HCT116 (cell line): ENCODE results near the gene C7orf25. TPM values are rescaled to one million over a fixed set of nuclear protein-coding genes. Genes with fewer than 3 reads are reported as not detected.

Source experiments
- ATAC-seq: fragments of 200-7000 bp; cut with Tn5 transposase; 2 replicates; pipeline ENCODE4 v1.9.1; 2020; ENCODE audit warnings: mild to moderate bottlenecking, moderate library complexity
- BruUV-seq: library from RNA; stranded (reverse); fragments of 400-500 nt; replicated peaks from 2 replicates; lab custom pipeline; 2021; lab: Mats Ljungman, UMichigan
- CTCF ChIA-PET: fragments of 300-600 bp; sonication (Branson Sonifier 250); formaldehyde crosslinking; loops from one replicate; lab custom pipeline; 2021; ENCODE audit warnings: antibody characterized with exemption; lab: Charles Lee
- POLR2A ChIA-PET: fragments of 300-600, 350-600 bp; sonication (Branson Sonifier 250); formaldehyde crosslinking; loops from one replicate; lab custom pipeline; 2021; ENCODE audit warnings: antibody characterized with exemption; lab: Charles Lee
- RAD21 ChIA-PET, 2 experiments: fragments of 300-600 bp; sonication (Branson Sonifier 250); formaldehyde crosslinking; loops; one replicate each; lab custom pipeline; 2023; ENCODE audit warnings: low total read pairs in 2 of 2; ENCODE audit not compliant: uncharacterized antibody in 2 of 2, unreplicated experiment in 2 of 2, low non-redundant PET in 1 of 2; lab: Charles Lee
- DNase-seq: peaks from one replicate; pipeline ENCODE4 v3.0.0-alpha.2; 2010; ENCODE audit warnings: low read depth, low spot score
- H2AFZ ChIP-seq: fragments of 200-600 bp; shearing (Covaris generic), sonication (generic); 2 replicates; pipeline ENCODE4 v1.6.1; 2017; ENCODE audit warnings: low read depth, mixed run types, mixed read lengths, antibody characterized with exemption, low read length; ENCODE audit not compliant: poor library complexity, severe bottlenecking
- H3K27ac ChIP-seq: 2 replicates; pipeline ENCODE4 v1.5.1; 2012; ENCODE audit warnings: low read depth, low read length
- H3K27me3 ChIP-seq: fragments of 200-600 bp; sonication (generic); 2 replicates; pipeline ENCODE4 v1.6.1; 2016; ENCODE audit warnings: mixed run types, low read length, mixed read lengths; ENCODE audit not compliant: insufficient read depth
- H3K36me3 ChIP-seq, 2 experiments: fragments of 200-500 bp in 1 of 2; fragments of 200-600 bp in 1 of 2; sonication (Bioruptor generic) in 1 of 2; sonication (generic) in 1 of 2; 2 replicates each; pipeline versions ENCODE4 v1.5.1 to v1.6.1; 2014 to 2016; ENCODE audit warnings: low read length in 2 of 2, inconsistent platforms in 1 of 2, mixed read lengths in 1 of 2, mixed run types in 1 of 2; ENCODE audit not compliant: insufficient read depth in 2 of 2, control insufficient read depth in 1 of 2
- H3K4me1 ChIP-seq, 2 experiments: fragments of 200-600 bp in 1 of 2; sonication (generic) in 1 of 2; 2 replicates each; pipeline versions ENCODE4 v1.5.1 to v1.6.1; 2012 to 2017; ENCODE audit warnings: low read length in 2 of 2, inconsistent platforms in 1 of 2, mild to moderate bottlenecking in 1 of 2, mixed read lengths in 1 of 2, mixed run types in 1 of 2, moderate library complexity in 1 of 2; ENCODE audit not compliant: insufficient read depth in 2 of 2, control insufficient read depth in 1 of 2
- H3K4me2 ChIP-seq: fragments of 200-600 bp; sonication (generic); 2 replicates; pipeline ENCODE4 v1.6.1; 2017; ENCODE audit warnings: mixed run types, low read length, mixed read lengths
- H3K4me3 ChIP-seq, 2 experiments: fragments of 200-600 bp in 1 of 2; sonication (generic) in 1 of 2; replicated peaks in 1 of 2; 2 replicates each; pipeline ENCODE4 v1.5.1; 2011 to 2016; ENCODE audit warnings: low read length in 2 of 2, control low read depth in 1 of 2, low read depth in 1 of 2, mild to moderate bottlenecking in 1 of 2, mixed read lengths in 1 of 2, mixed run types in 1 of 2
- H3K79me2 ChIP-seq: fragments of 200-600 bp; sonication (generic); 2 replicates; pipeline ENCODE4 v1.6.1; 2017; ENCODE audit warnings: mild to moderate bottlenecking, mixed run types, low read length, moderate library complexity, mixed read lengths; ENCODE audit not compliant: insufficient read depth
- H3K9ac ChIP-seq: fragments of 200-600 bp; sonication (generic); 2 replicates; pipeline ENCODE4 v1.6.1; 2016; ENCODE audit warnings: low read length, mixed read lengths
- H3K9me2 ChIP-seq: fragments of 200-600 bp; sonication (generic), shearing (Covaris generic); 2 replicates; pipeline ENCODE4 v1.6.1; 2017; ENCODE audit warnings: mixed run types, mild to moderate bottlenecking, moderate library complexity; ENCODE audit not compliant: insufficient read depth
- H3K9me3 ChIP-seq, 2 experiments: fragments of 200-500 bp in 1 of 2; fragments of 200-600 bp in 1 of 2; sonication (Bioruptor generic) in 1 of 2; sonication (generic) in 1 of 2; 2 replicates each; pipeline ENCODE4 v1.6.1; 2014 to 2017; ENCODE audit warnings: low read length in 2 of 2, mixed read lengths in 2 of 2, inconsistent platforms in 1 of 2, low read depth in 1 of 2, mild to moderate bottlenecking in 1 of 2, mixed run types in 1 of 2, moderate library complexity in 1 of 2; ENCODE audit not compliant: control insufficient read depth in 1 of 2, insufficient read depth in 1 of 2
- H4K20me1 ChIP-seq: fragments of 200-600 bp; sonication (generic), shearing (Covaris generic); 2 replicates; pipeline ENCODE4 v1.6.1; 2017; ENCODE audit warnings: mixed run types, mild to moderate bottlenecking, moderate library complexity; ENCODE audit not compliant: insufficient read depth
- CBX3 ChIP-seq: IDR thresholded peaks from 2 replicates; pipeline ENCODE4 v1.6.1; 2012; ENCODE audit warnings: low read depth
- EGR1 ChIP-seq: IDR thresholded peaks from 2 replicates; pipeline ENCODE4 v1.6.1; 2012; ENCODE audit warnings: low read depth
- ELF1 ChIP-seq: IDR thresholded peaks from 2 replicates; pipeline ENCODE4 v1.6.1; 2012; ENCODE audit warnings: low read depth, borderline replicate concordance
- EZH2 ChIP-seq: fragments of 200-600 bp; sonication (generic); IDR thresholded peaks from 2 replicates; pipeline ENCODE4 v1.6.1; 2017; ENCODE audit warnings: antibody characterized with exemption, mixed run types
- EZH2phosphoT487 ChIP-seq: fragments of 200-600 bp; IDR thresholded peaks from 2 replicates; pipeline ENCODE4 v1.6.1; 2018; ENCODE audit warnings: antibody characterized with exemption, borderline replicate concordance
- FOSL1 ChIP-seq: IDR thresholded peaks from 2 replicates; pipeline ENCODE4 v1.6.1; 2012; ENCODE audit warnings: low read depth
- MAX ChIP-seq: IDR thresholded peaks from 2 replicates; pipeline ENCODE4 v1.6.1; 2012
- POLR2A ChIP-seq: IDR thresholded peaks from 2 replicates; pipeline ENCODE4 v1.7.0; 2011; ENCODE audit warnings: borderline replicate concordance; ENCODE audit not compliant: insufficient read depth, insufficient read length; ENCODE audit errors: extremely low read depth
- POLR2AphosphoS5 ChIP-seq: IDR thresholded peaks from 2 replicates; pipeline ENCODE4 v1.6.1; 2011; ENCODE audit warnings: mild to moderate bottlenecking, low read depth, low read length, moderate library complexity
- RAD21 ChIP-seq: IDR thresholded peaks from 2 replicates; pipeline ENCODE4 v1.6.1; 2012; ENCODE audit warnings: low read depth, mild to moderate bottlenecking
- SIN3A ChIP-seq: IDR thresholded peaks from 2 replicates; pipeline ENCODE4 v1.6.1; 2012; ENCODE audit warnings: low read depth
- SP1 ChIP-seq: IDR thresholded peaks from 2 replicates; pipeline ENCODE4 v1.6.1; 2012; ENCODE audit warnings: low read depth
- SRF ChIP-seq: IDR thresholded peaks from 2 replicates; pipeline ENCODE4 v1.6.1; 2012; ENCODE audit warnings: low read depth
- YY1 ChIP-seq: IDR thresholded peaks from 2 replicates; pipeline ENCODE4 v1.6.1; 2011; ENCODE audit warnings: low read length, low read depth, moderate library complexity, mild to moderate bottlenecking; ENCODE audit not compliant: insufficient replicate concordance; ENCODE audit errors: extremely low read depth
- ZFX ChIP-seq: fragments of 450-650 bp; IDR thresholded peaks from 2 replicates; pipeline ENCODE4 v1.6.1; 2017
- ZNF274 ChIP-seq: fragments of 200-500 bp; sonication (Bioruptor generic); IDR thresholded peaks from 2 replicates; pipeline ENCODE4 v1.6.1; 2014; ENCODE audit warnings: mild to moderate bottlenecking, low read depth, low read length, inconsistent platforms
- intact Hi-C: fragments of 100-400 bp; cut with micrococcal nuclease; formaldehyde crosslinking; loops from 2 replicates; pipeline ENCODE4 v1.10.0; 2022
- total RNA-seq: library from RNA; stranded (reverse); gene quantifications from one replicate; pipeline ENCODE4 v1.2.1, GENCODE V29; 2021; ENCODE audit not compliant: unreplicated experiment
- TF ChIP-seq, protein P1 (sequence below): IDR thresholded peaks from 2 replicates; pipeline ENCODE4 v1.6.1; 2012
- TF ChIP-seq, protein P2 (sequence below), 3 experiments: fragments of 200-600 bp in 1 of 3; sonication (generic) in 1 of 3; IDR thresholded peaks in 2 of 3; conservative IDR thresholded peaks in 1 of 3; 2 replicates each; pipeline ENCODE4 v1.5.1; 2012 to 2017; ENCODE audit warnings: low read depth in 2 of 3, low read length in 2 of 3, antibody characterized with exemption in 1 of 3, borderline replicate concordance in 1 of 3, control low read depth in 1 of 3, mild to moderate bottlenecking in 1 of 3, mixed read lengths in 1 of 3, mixed run types in 1 of 3, moderate library complexity in 1 of 3; ENCODE audit not compliant: insufficient read depth in 1 of 3
- TF ChIP-seq, protein P3 (sequence below): IDR thresholded peaks from 2 replicates; pipeline ENCODE4 v1.6.1; 2012; ENCODE audit warnings: low read depth
- TF ChIP-seq, protein P4 (sequence below): IDR thresholded peaks from 2 replicates; pipeline ENCODE4 v1.6.1; 2011; ENCODE audit warnings: mild to moderate bottlenecking, low read length, moderate library complexity; ENCODE audit not compliant: insufficient replicate concordance; ENCODE audit errors: extremely low read depth

The C7orf25 gene
- total RNA-seq, 1 experiment from 2014 or later, result 5.3 TPM

DNA sequence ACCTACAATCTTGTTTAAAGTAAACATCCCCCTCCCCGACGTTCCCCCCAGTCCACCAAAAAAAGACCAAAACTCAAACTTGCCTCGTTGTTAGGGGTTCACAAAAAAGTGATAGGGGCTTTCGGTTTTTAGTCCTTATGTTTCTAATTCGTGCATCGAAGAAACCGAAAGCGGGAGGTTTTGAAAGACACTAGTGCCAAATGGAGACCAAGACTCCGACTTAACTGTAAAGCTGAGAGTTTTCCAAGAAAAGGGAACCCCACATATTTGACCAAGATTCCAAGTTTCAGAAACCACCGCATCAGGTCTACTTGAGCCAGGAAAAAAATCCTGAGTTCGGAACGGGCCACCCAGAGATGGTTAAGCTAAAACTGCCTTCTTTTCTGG lies 19.6 kb upstream of the C7orf25 start:
- CTCF ChIA-PET, result interaction anchor here (0.9 to 1.9 kb wide), 3 partner anchors 10 to 991 kb away, joined by 3 to 12 read pairs (median 5); partner anchors contain the start of gene STK17A
- no peak for ATAC-seq
- H4K20me1 ChIP-seq, result peaks cover 9% of the 10 kb centered on the region; the same call in 1 of the 2 replicates
- no peaks in the 10 kb centered on the region for H3K9me2 ChIP-seq
- H3K4me1 ChIP-seq, result peaks cover 5 to 26% of the 10 kb centered on the region in 2 experiments; a peak in 2 of 4 replicates
- H3K27ac ChIP-seq, result peak overlapping the region; percentile 47
- peak overlapping the region; percentile 98 for H3K9ac ChIP-seq
- H3K4me3 ChIP-seq, result peak overlapping the region; percentile 75 to 93
- H3K79me2 ChIP-seq, result peaks cover 98% of the 10 kb centered on the region
- no TSS peak for BruUV-seq
- H3K4me2 ChIP-seq, result peak overlapping the region; percentile 85
- H3K36me3 ChIP-seq, result peaks cover 16 to 26% of the 10 kb centered on the region in 2 experiments
- no peak for DNase-seq
- RAD21 ChIA-PET, result no interaction called here
- POLR2A ChIA-PET, result interaction anchor here (0.7 to 1.6 kb wide), 4 partner anchors 8 to 651 kb away, joined by 3 to 5 read pairs (median 4); partner anchors contain the start of gene STK17A
- intact Hi-C loops, result loop anchor here (10.0 kb wide), 1 partner anchor 793 kb away; the partner anchor contains the start of gene COA1
- H2AFZ ChIP-seq, result no peak overlapping the region
- H3K9me3 ChIP-seq, result no peaks in the 10 kb centered on the region
- no peak for TF ChIP-seq EZH2
- TF ChIP-seq POLR2AphosphoS5, result no peak
- no peak for TF ChIP-seq CBX3
- TF ChIP-seq, protein P1, sequence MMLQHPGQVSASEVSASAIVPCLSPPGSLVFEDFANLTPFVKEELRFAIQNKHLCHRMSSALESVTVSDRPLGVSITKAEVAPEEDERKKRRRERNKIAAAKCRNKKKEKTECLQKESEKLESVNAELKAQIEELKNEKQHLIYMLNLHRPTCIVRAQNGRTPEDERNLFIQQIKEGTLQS, result no peak
- TF ChIP-seq RAD21, result no peak
- TF ChIP-seq, protein P2, sequence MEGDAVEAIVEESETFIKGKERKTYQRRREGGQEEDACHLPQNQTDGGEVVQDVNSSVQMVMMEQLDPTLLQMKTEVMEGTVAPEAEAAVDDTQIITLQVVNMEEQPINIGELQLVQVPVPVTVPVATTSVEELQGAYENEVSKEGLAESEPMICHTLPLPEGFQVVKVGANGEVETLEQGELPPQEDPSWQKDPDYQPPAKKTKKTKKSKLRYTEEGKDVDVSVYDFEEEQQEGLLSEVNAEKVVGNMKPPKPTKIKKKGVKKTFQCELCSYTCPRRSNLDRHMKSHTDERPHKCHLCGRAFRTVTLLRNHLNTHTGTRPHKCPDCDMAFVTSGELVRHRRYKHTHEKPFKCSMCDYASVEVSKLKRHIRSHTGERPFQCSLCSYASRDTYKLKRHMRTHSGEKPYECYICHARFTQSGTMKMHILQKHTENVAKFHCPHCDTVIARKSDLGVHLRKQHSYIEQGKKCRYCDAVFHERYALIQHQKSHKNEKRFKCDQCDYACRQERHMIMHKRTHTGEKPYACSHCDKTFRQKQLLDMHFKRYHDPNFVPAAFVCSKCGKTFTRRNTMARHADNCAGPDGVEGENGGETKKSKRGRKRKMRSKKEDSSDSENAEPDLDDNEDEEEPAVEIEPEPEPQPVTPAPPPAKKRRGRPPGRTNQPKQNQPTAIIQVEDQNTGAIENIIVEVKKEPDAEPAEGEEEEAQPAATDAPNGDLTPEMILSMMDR (IDR thresholded peaks at IDR 0.05 in 2 of 3, conservative IDR thresholded peaks at IDR 0.05 in 1 of 3; ENCODE audit: borderline replicate concordance in 1 of 3, insufficient read depth in 1 of 3, low read depth in 2 of 3, low read length in 2 of 3), result no peak
- TF ChIP-seq, protein P3, sequence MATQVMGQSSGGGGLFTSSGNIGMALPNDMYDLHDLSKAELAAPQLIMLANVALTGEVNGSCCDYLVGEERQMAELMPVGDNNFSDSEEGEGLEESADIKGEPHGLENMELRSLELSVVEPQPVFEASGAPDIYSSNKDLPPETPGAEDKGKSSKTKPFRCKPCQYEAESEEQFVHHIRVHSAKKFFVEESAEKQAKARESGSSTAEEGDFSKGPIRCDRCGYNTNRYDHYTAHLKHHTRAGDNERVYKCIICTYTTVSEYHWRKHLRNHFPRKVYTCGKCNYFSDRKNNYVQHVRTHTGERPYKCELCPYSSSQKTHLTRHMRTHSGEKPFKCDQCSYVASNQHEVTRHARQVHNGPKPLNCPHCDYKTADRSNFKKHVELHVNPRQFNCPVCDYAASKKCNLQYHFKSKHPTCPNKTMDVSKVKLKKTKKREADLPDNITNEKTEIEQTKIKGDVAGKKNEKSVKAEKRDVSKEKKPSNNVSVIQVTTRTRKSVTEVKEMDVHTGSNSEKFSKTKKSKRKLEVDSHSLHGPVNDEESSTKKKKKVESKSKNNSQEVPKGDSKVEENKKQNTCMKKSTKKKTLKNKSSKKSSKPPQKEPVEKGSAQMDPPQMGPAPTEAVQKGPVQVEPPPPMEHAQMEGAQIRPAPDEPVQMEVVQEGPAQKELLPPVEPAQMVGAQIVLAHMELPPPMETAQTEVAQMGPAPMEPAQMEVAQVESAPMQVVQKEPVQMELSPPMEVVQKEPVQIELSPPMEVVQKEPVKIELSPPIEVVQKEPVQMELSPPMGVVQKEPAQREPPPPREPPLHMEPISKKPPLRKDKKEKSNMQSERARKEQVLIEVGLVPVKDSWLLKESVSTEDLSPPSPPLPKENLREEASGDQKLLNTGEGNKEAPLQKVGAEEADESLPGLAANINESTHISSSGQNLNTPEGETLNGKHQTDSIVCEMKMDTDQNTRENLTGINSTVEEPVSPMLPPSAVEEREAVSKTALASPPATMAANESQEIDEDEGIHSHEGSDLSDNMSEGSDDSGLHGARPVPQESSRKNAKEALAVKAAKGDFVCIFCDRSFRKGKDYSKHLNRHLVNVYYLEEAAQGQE, result no peak
- TF ChIP-seq POLR2A, result no peak
- TF ChIP-seq EZH2phosphoT487, result no peak
- no peak for TF ChIP-seq MAX
- TF ChIP-seq ZFX, result no peak
- TF ChIP-seq SRF, result no peak
- TF ChIP-seq ZNF274, result no peak
- no peak for TF ChIP-seq SP1
- no peak for TF ChIP-seq YY1
- TF ChIP-seq FOSL1, result no peak
- TF ChIP-seq SIN3A, result no peak
- no peak for TF ChIP-seq ELF1
- TF ChIP-seq, protein P4, sequence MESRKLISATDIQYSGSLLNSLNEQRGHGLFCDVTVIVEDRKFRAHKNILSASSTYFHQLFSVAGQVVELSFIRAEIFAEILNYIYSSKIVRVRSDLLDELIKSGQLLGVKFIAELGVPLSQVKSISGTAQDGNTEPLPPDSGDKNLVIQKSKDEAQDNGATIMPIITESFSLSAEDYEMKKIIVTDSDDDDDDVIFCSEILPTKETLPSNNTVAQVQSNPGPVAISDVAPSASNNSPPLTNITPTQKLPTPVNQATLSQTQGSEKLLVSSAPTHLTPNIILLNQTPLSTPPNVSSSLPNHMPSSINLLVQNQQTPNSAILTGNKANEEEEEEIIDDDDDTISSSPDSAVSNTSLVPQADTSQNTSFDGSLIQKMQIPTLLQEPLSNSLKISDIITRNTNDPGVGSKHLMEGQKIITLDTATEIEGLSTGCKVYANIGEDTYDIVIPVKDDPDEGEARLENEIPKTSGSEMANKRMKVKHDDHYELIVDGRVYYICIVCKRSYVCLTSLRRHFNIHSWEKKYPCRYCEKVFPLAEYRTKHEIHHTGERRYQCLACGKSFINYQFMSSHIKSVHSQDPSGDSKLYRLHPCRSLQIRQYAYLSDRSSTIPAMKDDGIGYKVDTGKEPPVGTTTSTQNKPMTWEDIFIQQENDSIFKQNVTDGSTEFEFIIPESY, result no peak
- TF ChIP-seq EGR1, result no peak
- H3K27me3 ChIP-seq, result no peaks in the 10 kb centered on the region
